Psoas muscle (tissue), 8 donors: ENCODE measurements around the gene ITGB5. TPM values are rescaled to one million over a fixed set of nuclear protein-coding genes. Genes with fewer than 3 reads are reported as not detected.
A peak's percentile ranks its signal among the peaks of the same experiment; 100 is the strongest.

ENCODE experiments used
- ATAC-seq, 4 donors: fragments of 200-7000 bp; cut with Tn5 transposase; one replicate each; pipeline ENCODE4 v1.9.1; 2020; ENCODE audit warnings: moderate library complexity in 3 of 4, mild to moderate bottlenecking in 2 of 4
- DNase-seq, 2 donors: peaks; one replicate each; pipeline ENCODE4 v3.0.0-alpha.2; 2020
- H3K27ac ChIP-seq: fragments of 200-600 bp; one replicate; pipeline ENCODE4 v1.8.0; 2022
- H3K27me3 ChIP-seq, 3 donors: fragments of 200-600 bp in 1 of 3; one replicate each; pipeline versions ENCODE4 v1.6.1 to v1.8.0; 2013 to 2022; ENCODE audit warnings: low read length in 2 of 3, mild to moderate bottlenecking in 2 of 3, moderate library complexity in 1 of 3; ENCODE audit not compliant: insufficient read depth in 3 of 3
- H3K36me3 ChIP-seq, 2 donors: fragments of 200-600 bp in 1 of 2; one replicate each; pipeline versions ENCODE4 v1.6.1 to v1.8.0; 2013 to 2022; ENCODE audit warnings: low read depth in 1 of 2, mild to moderate bottlenecking in 1 of 2, moderate library complexity in 1 of 2; ENCODE audit not compliant: insufficient read depth in 1 of 2
- H3K4me1 ChIP-seq: fragments of 200-600 bp; one replicate; pipeline ENCODE4 v1.8.0; 2022
- H3K4me3 ChIP-seq: fragments of 200-600 bp; one replicate; pipeline ENCODE4 v1.8.0; 2022; ENCODE audit warnings: mild to moderate bottlenecking
- H3K9me3 ChIP-seq: fragments of 200-600 bp; one replicate; pipeline ENCODE4 v1.8.0; 2022
- CTCF ChIP-seq: fragments of 200-600 bp; IDR thresholded peaks from one replicate; pipeline ENCODE4 v1.8.0; 2022; ENCODE audit warnings: antibody characterized with exemption
- WGBS, 3 donors: extraction: QIAGEN DNeasy Blood & Tissue Kit; methylation state at CpG; one replicate each; pipeline versions ENCODE4 v1.1.6 to v1.1.7; 2013; 5-methylcytosine and 5-hydroxymethylcytosine counted together
- intact Hi-C, 2 donors: fragments of 100-400 bp; cut with DNase I; formaldehyde crosslinking; loops; one replicate each; pipeline versions ENCODE4 v1.11.0 to v1.14.2; 2022
- polyA plus RNA-seq, 3 donors: library from polyadenylated mRNA; stranded (reverse); fragments of 200-250 nt; gene quantifications; one replicate each; pipeline ENCODE4 v1.2.3, GENCODE V29; 2013
- total RNA-seq, 4 donors: library from RNA; stranded (reverse); fragmentation: NEBNext Ultra II Directional in 2 of 4; extraction: Animal tissue kit (Norgen Biotek cat#: 25700) in 2 of 4; gene quantifications; one replicate each; pipeline versions ENCODE4 v1.2.1 to v1.2.4, GENCODE V29; 2021 to 2023
- donor health status: healthy with polysubstance abuse.
- donor health status: DM: no; HTN: no; CAD: no; lungs with moderate emphysema.
- donor health status: Bipolar disorder and iron deficiency.
- donor health status: healthy.
- donor health status: DM: yes; HTN: yes; CAD: no.
- donor health status: DM: no; HTN: no; CAD: no.
- donor health status: DM: no; HTN: no; CAD: no.
- donor health status: DM: yes; HTN: yes; CAD: no.

ITGB5 gene
- total and polyA plus RNA-seq, 7 donors, result 19.3 to 61.5 (median 37.5) TPM

GRCh38 chr3:124804875-124805274, 82.3 kb downstream of the ITGB5 start:
- peaks cover 30% of the 10 kb centered on the region for H3K4me1 ChIP-seq

DNA sequence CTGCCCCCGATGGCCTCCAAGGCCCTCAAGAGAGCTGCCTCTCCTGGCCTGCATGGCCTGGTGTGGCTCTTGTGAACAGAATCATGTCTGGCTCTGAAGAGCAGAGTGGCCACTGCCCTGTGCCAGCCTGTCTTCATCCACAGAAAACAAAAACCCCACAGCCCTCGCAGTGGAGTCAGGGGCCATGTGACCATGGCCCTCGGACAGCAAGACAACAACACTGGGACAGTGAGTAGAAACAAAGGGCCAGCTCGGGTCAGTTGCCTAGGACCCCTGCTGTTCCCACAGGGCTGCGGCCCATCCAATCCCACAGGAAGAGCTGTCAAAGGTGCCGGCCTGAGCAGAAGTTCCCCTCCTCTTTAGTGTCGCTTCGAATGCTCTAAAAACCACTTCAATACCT, 84.5 kb downstream of the ITGB5 start:
- Histone ChIP-seq H3K4me1 (peaks cover 23% of the 10 kb centered on the region), H3K27ac (no peak overlapping the region), H3K36me3 (peaks cover 0 to 9% of the 10 kb centered on the region in 2 donors), H3K27me3 (no peaks in the 10 kb centered on the region), H3K4me3 (no peak overlapping the region), H3K9me3 (no peaks in the 10 kb centered on the region)
- TF ChIP-seq CTCF, result no peak
- ATAC-seq (no peak), DNase-seq (no peak)
- 86 to 87% (median 87%) methylated on average over 8 of the region's 8 CpGs for WGBS, 3 donors
- intact Hi-C loops, result no loop called here

More at GRCh38 chr3:124804875-124805274, 82.3 kb downstream of the ITGB5 start:
- 77 to 85% (median 82%) methylated on average over 6 to 7 of the region's 7 CpGs for WGBS, 3 donors
- Histone ChIP-seq H3K27ac (no peak overlapping the region), H3K4me3 (no peak overlapping the region), H3K36me3 (peaks cover 0 to 19% of the 10 kb centered on the region in 2 donors), H3K9me3 (no peaks in the 10 kb centered on the region), H3K27me3 (no peaks in the 10 kb centered on the region)
- DNase-seq, result no peak
- intact Hi-C loops, result no loop called here
- ATAC-seq, result no peak
- TF ChIP-seq CTCF, result no peak

DNA sequence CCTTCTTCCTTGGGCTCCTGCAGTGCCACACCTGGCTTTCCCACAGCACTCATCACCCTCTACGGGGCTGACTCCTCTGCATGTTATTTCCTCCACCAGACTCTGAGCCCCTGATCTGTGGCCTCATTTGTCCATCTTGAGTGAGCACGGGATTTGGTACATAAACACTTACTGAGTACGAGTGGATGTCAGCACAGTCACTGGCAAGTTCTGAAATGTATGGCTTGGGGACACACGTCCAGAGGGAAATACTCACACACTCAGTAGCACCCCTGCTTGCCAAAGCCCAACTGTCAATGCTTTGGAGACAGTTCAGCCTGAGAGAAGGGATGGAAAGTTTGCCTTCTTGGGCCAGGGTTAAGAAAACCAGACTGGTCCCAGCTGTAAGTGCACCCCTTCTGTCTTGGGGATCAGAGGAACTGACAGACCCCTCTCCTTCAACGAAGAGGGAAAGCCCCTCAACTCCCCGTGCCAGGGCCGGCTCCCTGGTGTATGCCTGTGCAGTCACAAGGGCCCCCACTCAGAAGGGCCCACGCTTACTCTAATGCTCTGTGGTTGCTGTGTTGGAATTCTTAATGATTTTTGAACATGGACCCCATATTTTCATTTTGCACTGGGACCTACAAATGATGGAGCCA, 85.0 kb downstream of the ITGB5 start:
- WGBS, 3 donors, result 90 to 91% (median 91%) methylated on average over 8 of the region's 8 CpGs
- Histone ChIP-seq H3K9me3 (no peaks in the 10 kb centered on the region), H3K27me3 (no peaks in the 10 kb centered on the region), H3K36me3 (peaks cover 0 to 9% of the 10 kb centered on the region in 2 donors), H3K4me1 (peaks cover 23% of the 10 kb centered on the region), H3K4me3 (no peak overlapping the region), H3K27ac (no peak overlapping the region)
- intact Hi-C loops, result no loop called here
- no peak for ATAC-seq
- DNase-seq, result no peak
- TF ChIP-seq CTCF, result no peak

DNA sequence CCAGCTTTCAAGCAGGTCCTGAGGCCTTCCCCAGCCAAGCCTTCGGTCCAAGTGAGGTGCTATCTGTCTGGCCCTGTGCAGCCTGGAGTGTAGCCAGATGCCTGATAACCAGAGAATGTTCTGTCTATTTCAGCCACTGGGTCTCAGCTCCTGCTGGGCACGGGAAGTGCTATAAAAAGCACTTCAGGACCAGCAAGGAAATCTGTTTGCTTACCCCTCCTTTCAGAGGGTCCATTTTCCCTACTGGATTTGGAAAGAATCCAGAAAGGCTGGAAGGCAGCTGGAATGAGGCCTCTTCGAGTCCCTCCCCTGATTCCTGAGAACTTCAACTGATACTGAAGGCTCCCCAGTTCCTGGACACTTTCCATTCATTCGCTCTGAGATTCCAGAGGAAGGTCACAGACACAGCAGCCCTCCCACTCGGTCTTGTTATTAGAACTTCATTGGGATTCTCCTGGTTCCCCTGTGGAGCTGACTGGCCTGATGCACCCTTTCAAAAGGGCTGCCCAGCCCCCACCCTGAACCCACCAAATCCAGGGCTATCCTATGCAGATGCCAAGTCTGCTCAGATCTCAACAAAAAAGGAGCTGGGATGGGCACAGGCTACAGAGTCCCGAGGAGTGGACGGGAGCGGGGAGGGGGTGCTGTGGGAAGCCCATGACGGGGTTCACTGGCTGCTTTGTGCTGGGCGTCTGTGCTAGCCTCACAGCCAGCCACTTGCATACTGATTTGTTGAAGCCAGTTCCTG, 86.5 kb downstream of the ITGB5 start:
- TF ChIP-seq CTCF, result no peak
- Histone ChIP-seq H3K27ac (peak overlapping the region; percentile 19), H3K36me3 (peaks cover 0 to 18% of the 10 kb centered on the region in 2 donors), H3K4me3 (no peak overlapping the region), H3K9me3 (no peaks in the 10 kb centered on the region), H3K4me1 (peaks cover 23% of the 10 kb centered on the region), H3K27me3 (no peaks in the 10 kb centered on the region)
- 40 to 51% (median 41%) methylated on average over 10 of the region's 10 CpGs for WGBS, 3 donors
- ATAC-seq (peak; percentile 62 to 86 (median 72)), DNase-seq (peak in 1 of 2 donors; percentile 25)
- intact Hi-C loops, result no loop called here
